ENCODE measurements around the gene KRT5.

GRCh38 chr12:52517888-52518287, 2.3 kb downstream of the KRT5 start:
- TF ChIP-seq CTCF (conservative IDR thresholded peaks at IDR 0.05) (no peak), EZH2 (IDR thresholded peaks at IDR 0.05; ENCODE audit: low read depth) (no peak)

Measured in PC-9 (cell line).